OCI-LY3 (cell line): Measurements from ENCODE around the gene PTPRU.

Experiments used
- EZH2phosphoT487 ChIP-seq: fragments of 200-600 bp; shearing (Covaris generic); IDR thresholded peaks from 2 replicates; pipeline ENCODE4 v1.6.1; 2018; ENCODE audit warnings: antibody characterized with exemption, mixed run types, low read depth
- TF ChIP-seq, protein P1 (sequence below): fragments of 200-600, 300-600 bp; sonication (generic); IDR thresholded peaks from 2 replicates; pipeline ENCODE4 v1.5.1; 2014; ENCODE audit warnings: antibody characterized with exemption, low read length, low read depth

DNA sequence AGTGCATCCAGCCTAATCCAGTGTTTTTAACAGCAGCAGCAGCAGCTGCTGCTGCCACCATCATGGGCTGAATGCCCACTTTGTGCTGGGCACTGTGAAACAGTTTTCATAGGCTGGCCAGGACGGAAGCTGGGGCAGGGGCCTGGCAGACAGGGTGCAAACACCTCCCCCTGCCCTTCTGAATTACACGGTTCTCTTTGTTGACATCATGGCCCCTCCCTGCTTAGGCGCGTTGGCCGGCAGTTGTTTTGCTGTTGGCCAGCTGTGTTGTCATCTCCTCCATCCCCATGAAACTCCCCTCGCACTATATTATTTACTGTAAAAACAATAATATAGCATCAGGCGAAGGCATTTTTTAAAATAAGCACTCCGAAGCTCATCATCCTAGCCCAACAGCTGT is 33.1 kb downstream of the PTPRU start:
- TF ChIP-seq, protein P1, sequence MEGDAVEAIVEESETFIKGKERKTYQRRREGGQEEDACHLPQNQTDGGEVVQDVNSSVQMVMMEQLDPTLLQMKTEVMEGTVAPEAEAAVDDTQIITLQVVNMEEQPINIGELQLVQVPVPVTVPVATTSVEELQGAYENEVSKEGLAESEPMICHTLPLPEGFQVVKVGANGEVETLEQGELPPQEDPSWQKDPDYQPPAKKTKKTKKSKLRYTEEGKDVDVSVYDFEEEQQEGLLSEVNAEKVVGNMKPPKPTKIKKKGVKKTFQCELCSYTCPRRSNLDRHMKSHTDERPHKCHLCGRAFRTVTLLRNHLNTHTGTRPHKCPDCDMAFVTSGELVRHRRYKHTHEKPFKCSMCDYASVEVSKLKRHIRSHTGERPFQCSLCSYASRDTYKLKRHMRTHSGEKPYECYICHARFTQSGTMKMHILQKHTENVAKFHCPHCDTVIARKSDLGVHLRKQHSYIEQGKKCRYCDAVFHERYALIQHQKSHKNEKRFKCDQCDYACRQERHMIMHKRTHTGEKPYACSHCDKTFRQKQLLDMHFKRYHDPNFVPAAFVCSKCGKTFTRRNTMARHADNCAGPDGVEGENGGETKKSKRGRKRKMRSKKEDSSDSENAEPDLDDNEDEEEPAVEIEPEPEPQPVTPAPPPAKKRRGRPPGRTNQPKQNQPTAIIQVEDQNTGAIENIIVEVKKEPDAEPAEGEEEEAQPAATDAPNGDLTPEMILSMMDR: no peak
- no peak for TF ChIP-seq EZH2phosphoT487
